ENCODE results near the gene POGLUT2. TPM values are rescaled to one million over a fixed set of nuclear protein-coding genes. Genes with fewer than 3 reads are reported as not detected.

POGLUT2 gene
- total RNA-seq, 6 donors from 2014 or later, result 1.6 to 8.4 (median 3.8) TPM

GRCh38 chr13:102812611-102813287 is 14.0 kb upstream of the POGLUT2 start:
- H3K27ac ChIP-seq, result no peak overlapping the region
- no peaks in the 10 kb centered on the region for H3K27me3 ChIP-seq
- no peaks in the 10 kb centered on the region for H3K9me3 ChIP-seq
- TF ChIP-seq CTCF (IDR thresholded peaks at IDR 0.05), result no peak
- no peak for TF ChIP-seq EP300 (IDR thresholded peaks at IDR 0.05)
- TF ChIP-seq POLR2AphosphoS5 (IDR thresholded peaks at IDR 0.05), result no peak
- TF ChIP-seq POLR2A (IDR thresholded peaks at IDR 0.05), result no peak
- DNase-seq (no peak), ATAC-seq (ENCODE audit: low FRiP score in 2 of 2) (no peak)
- H3K4me1 ChIP-seq, result peaks cover 0 to 7% (median 4%) of the 10 kb centered on the region in 4 donors
- H3K36me3 ChIP-seq, result peaks cover 0 to 18% (median 4%) of the 10 kb centered on the region in 4 donors
- no peak overlapping the region for H3K4me3 ChIP-seq

GRCh38 chr13:102807699-102808098 is 8.9 kb upstream of the POGLUT2 start:
- DNase-seq (no peak), ATAC-seq (ENCODE audit: low FRiP score in 2 of 2) (no peak)
- TF ChIP-seq POLR2AphosphoS5 (IDR thresholded peaks at IDR 0.05) (no peak), EP300 (IDR thresholded peaks at IDR 0.05) (no peak), POLR2A (IDR thresholded peaks at IDR 0.05) (no peak), CTCF (IDR thresholded peaks at IDR 0.05) (no peak)
- peaks cover 0 to 10% (median 4%) of the 10 kb centered on the region in 4 donors for H3K4me1 ChIP-seq
- H3K27me3 ChIP-seq, result no peaks in the 10 kb centered on the region
- H3K9me3 ChIP-seq, result no peaks in the 10 kb centered on the region
- H3K4me3 ChIP-seq, result no peak overlapping the region
- peaks cover 0 to 10% (median 0%) of the 10 kb centered on the region in 4 donors for H3K36me3 ChIP-seq
- H3K27ac ChIP-seq, result no peak overlapping the region
- 97% methylated on average over 3 of the region's 3 CpGs for WGBS, 2 donors

GRCh38 chr13:102805680-102806079 is 6.9 kb upstream of the POGLUT2 start:
- no peak for DNase-seq
- WGBS, 2 donors, result 95 to 99% methylated on average over 3 of the region's 3 CpGs

GRCh38 chr13:102800145-102801041 is 1.6 kb upstream of the POGLUT2 start:
- ATAC-seq (ENCODE audit: low FRiP score in 2 of 2) (peak; percentile 92 to 93), DNase-seq (peak; percentile 77 to 97)
- 2% methylated on average over 44 to 57 of the region's 81 CpGs for WGBS, 2 donors

More at GRCh38 chr13:102805680-102806079, 6.9 kb upstream of the POGLUT2 start:
- Histone ChIP-seq H3K36me3 (peaks cover 0 to under 1% (median 0%) of the 10 kb centered on the region in 4 donors), H3K9me3 (no peaks in the 10 kb centered on the region), H3K4me3 (no peak overlapping the region), H3K4me1 (peaks cover 9 to 15% (median 12%) of the 10 kb centered on the region in 4 donors), H3K27ac (no peak overlapping the region), H3K27me3 (no peaks in the 10 kb centered on the region)
- ATAC-seq (ENCODE audit: low FRiP score in 2 of 2), result no peak
- TF ChIP-seq EP300 (IDR thresholded peaks at IDR 0.05), result no peak
- no peak for TF ChIP-seq POLR2AphosphoS5 (IDR thresholded peaks at IDR 0.05)
- TF ChIP-seq CTCF (IDR thresholded peaks at IDR 0.05), result no peak
- no peak for TF ChIP-seq POLR2A (IDR thresholded peaks at IDR 0.05)

More at GRCh38 chr13:102800145-102801041, 1.6 kb upstream of the POGLUT2 start:
- peaks cover 19 to 38% (median 23%) of the 10 kb centered on the region in 4 donors for H3K4me1 ChIP-seq
- peak overlapping the region; percentile 72 to 90 (median 79) for H3K4me3 ChIP-seq
- TF ChIP-seq CTCF (IDR thresholded peaks at IDR 0.05) (peak; percentile 67 to 86 (median 76)), POLR2AphosphoS5 (IDR thresholded peaks at IDR 0.05) (peak in 1 of 2 donors; percentile 10), EP300 (IDR thresholded peaks at IDR 0.05) (no peak), POLR2A (IDR thresholded peaks at IDR 0.05) (peak in 2 of 4 donors; percentile 27 to 39)
- H3K27ac ChIP-seq, result peak overlapping the region; percentile 75 to 90 (median 81)
- H3K36me3 ChIP-seq, result no peaks in the 10 kb centered on the region
- H3K27me3 ChIP-seq, result peaks cover 0 to 6% (median 0%) of the 10 kb centered on the region in 4 donors
- H3K9me3 ChIP-seq, result no peaks in the 10 kb centered on the region

Measured in upper lobe of left lung (tissue), 6 donors.